Mucosa of rectum (tissue), 2 donors: ENCODE results near the gene TPRA1.

Experiments used
- H3K27ac ChIP-seq, 2 donors: one replicate each; pipeline ENCODE4 v1.7.0; 2013; ENCODE audit warnings: inconsistent platforms in 2 of 2, low read depth in 2 of 2, low read length in 2 of 2
- H3K27me3 ChIP-seq, 2 donors: one replicate each; pipeline ENCODE4 v1.7.0; 2013; ENCODE audit warnings: low read length in 2 of 2; ENCODE audit not compliant: control insufficient read depth in 2 of 2, insufficient read depth in 2 of 2
- H3K36me3 ChIP-seq, 2 donors: one replicate each; pipeline ENCODE4 v1.7.0; 2013; ENCODE audit warnings: low read length in 2 of 2; ENCODE audit not compliant: control insufficient read depth in 2 of 2, insufficient read depth in 2 of 2
- H3K4me1 ChIP-seq, 2 donors: one replicate each; pipeline ENCODE4 v1.7.0; 2013; ENCODE audit warnings: low read length in 2 of 2, mild to moderate bottlenecking in 1 of 2; ENCODE audit not compliant: control insufficient read depth in 2 of 2, insufficient read depth in 2 of 2
- H3K4me3 ChIP-seq, 2 donors: one replicate each; pipeline ENCODE4 v1.7.0; 2013; ENCODE audit warnings: low read length in 2 of 2
- H3K9ac ChIP-seq, 2 donors: one replicate each; pipeline ENCODE4 v1.7.0; 2013; ENCODE audit warnings: low read length in 2 of 2, low read depth in 1 of 2, mild to moderate bottlenecking in 1 of 2
- H3K9me3 ChIP-seq, 2 donors: one replicate each; pipeline ENCODE4 v1.7.0; 2013; ENCODE audit warnings: low read length in 2 of 2; ENCODE audit not compliant: control insufficient read depth in 2 of 2
- donor health status: healthy.
- donor health status: Normal muscosa, but diverticular disease.

The TPRA1 gene

DNA sequence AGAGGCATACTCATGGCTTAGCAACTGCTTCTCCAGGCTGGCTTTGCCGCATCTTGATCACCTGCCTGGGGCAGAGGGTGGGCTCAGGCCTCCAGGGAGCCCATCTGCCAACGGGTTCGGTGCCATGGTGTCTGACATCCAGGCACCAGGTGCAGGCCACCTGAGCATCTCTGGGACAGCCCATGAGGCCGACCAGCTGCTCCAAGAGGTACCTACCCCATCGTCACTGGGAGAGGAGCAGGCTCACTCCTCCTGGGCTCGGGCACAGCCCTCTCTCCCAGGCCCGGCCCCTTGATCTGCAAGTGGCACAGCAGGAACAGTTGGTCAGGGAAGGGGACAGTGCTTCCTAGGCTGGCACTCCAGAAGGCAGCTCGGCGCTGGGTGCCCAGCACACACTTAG lies 21.9 kb downstream of the TPRA1 start:
- Histone ChIP-seq H3K4me1 (no peaks in the 10 kb centered on the region), H3K36me3 (peaks cover 18 to 26% of the 10 kb centered on the region in 2 donors)

GRCh38 chr3:127566833-127567232 lies 23.7 kb downstream of the TPRA1 start:
- Histone ChIP-seq H3K27ac (no peak overlapping the region), H3K9ac (no peak overlapping the region), H3K36me3 (peaks cover 6 to 11% of the 10 kb centered on the region in 2 donors), H3K4me3 (no peak overlapping the region), H3K4me1 (no peaks in the 10 kb centered on the region), H3K9me3 (no peaks in the 10 kb centered on the region), H3K27me3 (no peaks in the 10 kb centered on the region)

More for the DNA sequence above, 21.9 kb downstream of the TPRA1 start:
- no peak overlapping the region for H3K9ac ChIP-seq
- H3K9me3 ChIP-seq, result no peaks in the 10 kb centered on the region
- H3K4me3 ChIP-seq, result no peak overlapping the region
- H3K27ac ChIP-seq, result no peak overlapping the region
- no peaks in the 10 kb centered on the region for H3K27me3 ChIP-seq

- Histone ChIP-seq H3K27ac (no peak overlapping the region), H3K9ac (no peak overlapping the region)
Measured at GRCh38 chr3:127565711-127566110, 24.8 kb downstream of the TPRA1 start.

GRCh38 chr3:127560051-127560787 lies 30.3 kb downstream of the TPRA1 start:
- Histone ChIP-seq H3K4me1 (no peaks in the 10 kb centered on the region), H3K4me3 (no peak overlapping the region), H3K9me3 (no peaks in the 10 kb centered on the region), H3K36me3 (no peaks in the 10 kb centered on the region), H3K27ac (no peak overlapping the region), H3K9ac (no peak overlapping the region), H3K27me3 (no peaks in the 10 kb centered on the region)

More at GRCh38 chr3:127565711-127566110, 24.8 kb downstream of the TPRA1 start:
- Histone ChIP-seq H3K4me1 (no peaks in the 10 kb centered on the region), H3K27me3 (no peaks in the 10 kb centered on the region), H3K36me3 (peaks cover 5% of the 10 kb centered on the region in 2 donors), H3K9me3 (no peaks in the 10 kb centered on the region), H3K4me3 (no peak overlapping the region)

GRCh38 chr3:127556565-127556964 lies 34.0 kb downstream of the TPRA1 start:
- H3K27me3 ChIP-seq, result no peaks in the 10 kb centered on the region
- no peaks in the 10 kb centered on the region for H3K9me3 ChIP-seq
- H3K4me3 ChIP-seq, result no peak overlapping the region
- no peak overlapping the region for H3K9ac ChIP-seq
- no peaks in the 10 kb centered on the region for H3K36me3 ChIP-seq
- H3K27ac ChIP-seq, result no peak overlapping the region
- H3K4me1 ChIP-seq, result peaks cover 3 to 6% of the 10 kb centered on the region in 2 donors

- no peak overlapping the region for H3K4me3 ChIP-seq
- peaks cover 3 to 6% of the 10 kb centered on the region in 2 donors for H3K4me1 ChIP-seq
- H3K27ac ChIP-seq, result no peak overlapping the region
- no peaks in the 10 kb centered on the region for H3K27me3 ChIP-seq
- H3K36me3 ChIP-seq, result no peaks in the 10 kb centered on the region
- H3K9me3 ChIP-seq, result no peaks in the 10 kb centered on the region
- H3K9ac ChIP-seq, result no peak overlapping the region
Measured at GRCh38 chr3:127555108-127555507, 35.4 kb downstream of the TPRA1 start.

DNA sequence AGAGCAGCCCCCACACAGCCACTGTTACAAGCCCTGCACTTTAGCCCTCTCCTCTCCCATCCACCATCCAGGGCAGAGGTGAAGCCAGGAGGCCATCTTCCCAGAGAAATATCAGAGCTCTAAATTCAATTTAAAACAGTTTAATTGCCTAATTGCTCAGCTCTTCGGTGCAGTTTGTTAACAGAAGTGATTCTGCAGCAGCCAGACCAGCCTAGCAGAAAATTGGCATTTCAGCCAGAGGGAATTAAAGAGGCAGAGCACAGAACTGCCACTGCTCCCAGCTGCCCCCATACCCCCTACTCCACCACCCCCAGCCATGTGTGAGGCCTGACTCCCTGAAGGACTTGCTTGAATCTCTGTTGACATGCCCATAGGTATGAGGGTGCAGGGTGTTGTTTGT lies 38.5 kb downstream of the TPRA1 start:
- no peak overlapping the region for H3K4me3 ChIP-seq
- H3K27me3 ChIP-seq, result peaks cover 0 to 2% of the 10 kb centered on the region in 2 donors
- H3K27ac ChIP-seq, result no peak overlapping the region
- H3K4me1 ChIP-seq, result peaks cover 6 to 9% of the 10 kb centered on the region in 2 donors
- no peak overlapping the region for H3K9ac ChIP-seq
- H3K9me3 ChIP-seq, result no peaks in the 10 kb centered on the region
- H3K36me3 ChIP-seq, result no peaks in the 10 kb centered on the region

GRCh38 chr3:127551178-127551577 lies 39.4 kb downstream of the TPRA1 start:
- no peak overlapping the region for H3K4me3 ChIP-seq

DNA sequence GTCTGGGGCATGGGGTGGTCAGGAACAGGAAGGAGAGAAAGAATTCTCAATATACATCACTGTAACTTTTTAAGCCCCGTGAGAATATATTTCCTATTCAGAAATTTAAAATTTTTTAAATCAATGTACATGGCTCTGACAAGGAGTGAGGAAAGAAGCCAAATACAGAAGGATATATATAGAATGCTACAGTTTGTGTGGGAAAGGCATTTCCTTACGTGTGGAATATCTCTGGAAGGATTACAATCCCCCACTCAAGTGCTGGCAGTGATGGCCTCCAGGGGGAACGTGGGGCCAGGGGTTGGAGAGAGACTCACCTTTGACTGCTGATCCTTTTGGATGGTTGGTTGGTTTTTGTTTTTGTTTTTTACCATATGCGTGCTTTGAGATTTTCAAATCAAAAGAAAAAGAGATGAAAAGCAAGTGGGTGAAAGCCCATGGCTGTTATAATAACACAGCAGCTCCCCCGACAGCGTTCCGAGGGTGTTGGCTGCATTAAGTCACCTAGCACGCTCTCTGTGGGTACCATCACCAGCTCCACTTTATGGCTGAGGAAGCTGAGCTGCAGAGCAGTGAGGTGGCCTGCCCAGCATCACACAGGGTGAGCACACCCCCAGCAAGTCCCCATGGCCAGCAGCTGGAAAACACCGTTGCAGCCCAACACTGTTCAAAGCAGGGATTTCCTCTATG lies 39.9 kb downstream of the TPRA1 start:
- H3K36me3 ChIP-seq, result no peaks in the 10 kb centered on the region
- H3K27me3 ChIP-seq, result peaks cover 0 to 2% of the 10 kb centered on the region in 2 donors
- no peak overlapping the region for H3K27ac ChIP-seq
- H3K4me3 ChIP-seq, result no peak overlapping the region
- H3K4me1 ChIP-seq, result peaks cover 6 to 9% of the 10 kb centered on the region in 2 donors
- H3K9ac ChIP-seq, result no peak overlapping the region
- no peaks in the 10 kb centered on the region for H3K9me3 ChIP-seq

More at GRCh38 chr3:127551178-127551577, 39.4 kb downstream of the TPRA1 start:
- Histone ChIP-seq H3K9me3 (no peaks in the 10 kb centered on the region), H3K27me3 (peaks cover 0 to 2% of the 10 kb centered on the region in 2 donors), H3K27ac (no peak overlapping the region), H3K36me3 (no peaks in the 10 kb centered on the region), H3K4me1 (peaks cover 6 to 9% of the 10 kb centered on the region in 2 donors), H3K9ac (no peak overlapping the region)

DNA sequence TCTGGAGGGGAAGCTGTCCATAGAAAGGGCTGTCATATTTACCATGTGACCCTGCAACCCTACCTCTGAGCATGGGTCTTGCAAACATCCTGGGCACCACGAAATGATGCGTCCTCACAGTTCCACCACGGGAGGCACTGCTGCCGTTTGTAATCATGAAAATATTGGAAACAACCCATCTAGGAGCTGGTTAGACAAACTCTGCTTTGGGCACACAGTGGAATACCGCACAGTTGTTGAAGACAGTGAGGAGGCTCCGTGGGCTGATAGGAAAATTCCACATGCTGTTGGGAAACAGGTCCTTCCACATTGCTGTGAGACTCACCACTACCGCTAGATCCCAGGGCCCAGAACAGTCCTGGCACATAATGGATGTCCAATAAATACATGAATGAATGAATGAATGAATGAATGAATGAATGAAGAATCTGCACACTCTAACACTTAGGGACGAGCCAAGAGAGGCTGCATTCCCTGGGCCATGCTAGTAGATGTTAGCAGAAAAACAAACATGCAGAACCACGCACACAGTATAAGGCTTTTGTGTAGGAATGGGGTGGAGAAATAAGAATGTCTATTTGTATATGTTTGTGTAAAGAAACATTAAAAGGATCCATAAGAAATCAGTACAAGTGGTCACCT lies 40.6 kb downstream of the TPRA1 start:
- no peak overlapping the region for H3K9ac ChIP-seq
- peaks cover 8 to 9% of the 10 kb centered on the region in 2 donors for H3K4me1 ChIP-seq
- no peaks in the 10 kb centered on the region for H3K9me3 ChIP-seq
- peaks cover 0 to 2% of the 10 kb centered on the region in 2 donors for H3K27me3 ChIP-seq
- H3K36me3 ChIP-seq, result no peaks in the 10 kb centered on the region
- H3K27ac ChIP-seq, result no peak overlapping the region
- H3K4me3 ChIP-seq, result no peak overlapping the region
